Osteoblast (primary cell): ENCODE data around the gene CERKL. TPM values are rescaled to one million over a fixed set of nuclear protein-coding genes. Genes with fewer than 3 reads are reported as not detected.

ENCODE experiments used
- DNase-seq: peaks from one replicate; pipeline ENCODE4 v3.0.0; 2011; ENCODE audit warnings: low spot score, mixed read lengths; ENCODE audit not compliant: insufficient read length; ENCODE audit errors: missing footprints
- H2AFZ ChIP-seq: 2 replicates; pipeline ENCODE4 v1.6.0; 2011; ENCODE audit warnings: mild to moderate bottlenecking, low read length
- H3K27ac ChIP-seq: 2 replicates; pipeline ENCODE4 v1.5.1; 2011; ENCODE audit warnings: mild to moderate bottlenecking, low read depth, low read length, moderate library complexity
- H3K27me3 ChIP-seq: 2 replicates; pipeline ENCODE4 v1.6.0; 2012; ENCODE audit warnings: mild to moderate bottlenecking, control low read depth, inconsistent platforms, low read length, moderate library complexity; ENCODE audit not compliant: insufficient read depth
- H3K36me3 ChIP-seq: 2 replicates; pipeline ENCODE4 v1.5.1; 2011; ENCODE audit warnings: mild to moderate bottlenecking, low read length, control low read depth, moderate library complexity; ENCODE audit not compliant: insufficient read depth
- H3K4me1 ChIP-seq: 2 replicates; pipeline ENCODE4 v1.5.1; 2011; ENCODE audit warnings: mild to moderate bottlenecking, low read length, control low read depth, moderate library complexity; ENCODE audit not compliant: insufficient read depth
- H3K4me2 ChIP-seq: 2 replicates; pipeline ENCODE4 v1.6.0; 2011; ENCODE audit warnings: mild to moderate bottlenecking, low read length; ENCODE audit not compliant: insufficient read depth
- H3K4me3 ChIP-seq: fragments of 200-600 bp; sonication (generic); 3 replicates; pipeline ENCODE4 v1.5.1; 2012; ENCODE audit warnings: mild to moderate bottlenecking, low read length, inconsistent platforms; ENCODE audit not compliant: insufficient read depth
- H3K79me2 ChIP-seq: 2 replicates; pipeline ENCODE4 v1.6.0; 2012; ENCODE audit warnings: mild to moderate bottlenecking, low read length, control low read depth, inconsistent platforms; ENCODE audit not compliant: insufficient read depth
- H3K9me3 ChIP-seq: 2 replicates; pipeline ENCODE4 v1.5.1; 2011; ENCODE audit warnings: low read depth, low read length, control low read depth
- H4K20me1 ChIP-seq: 2 replicates; pipeline ENCODE4 v1.6.0; 2012; ENCODE audit warnings: mild to moderate bottlenecking, low read length, control low read depth; ENCODE audit not compliant: insufficient read depth
- CTCF ChIP-seq: IDR thresholded peaks from 2 replicates; pipeline ENCODE4 v1.5.1; 2011; ENCODE audit warnings: mild to moderate bottlenecking, low read depth, low read length, moderate library complexity; ENCODE audit errors: extremely low read depth
- total RNA-seq: library from RNA; depleted of rRNA; stranded (reverse); fragments of >200 nt; gene quantifications from 2 replicates; pipeline ENCODE4 v1.2.3, GENCODE V29; 2012

Gene CERKL
- total RNA-seq, 1 donor: not detected

GRCh38 chr2:181528441-181528840 is 128.5 kb downstream of the CERKL start:
- no peak overlapping the region for H3K4me2 ChIP-seq
- H3K27me3 ChIP-seq: no peaks in the 10 kb centered on the region
- no peak for TF ChIP-seq CTCF
- no peak overlapping the region for H2AFZ ChIP-seq
- no peaks in the 10 kb centered on the region for H4K20me1 ChIP-seq
- no peaks in the 10 kb centered on the region for H3K9me3 ChIP-seq
- H3K36me3 ChIP-seq: no peaks in the 10 kb centered on the region
- H3K4me3 ChIP-seq: no peak overlapping the region
- H3K4me1 ChIP-seq: no peaks in the 10 kb centered on the region
- no peaks in the 10 kb centered on the region for H3K79me2 ChIP-seq
- DNase-seq: peak; percentile 43
- no peak overlapping the region for H3K27ac ChIP-seq

DNA sequence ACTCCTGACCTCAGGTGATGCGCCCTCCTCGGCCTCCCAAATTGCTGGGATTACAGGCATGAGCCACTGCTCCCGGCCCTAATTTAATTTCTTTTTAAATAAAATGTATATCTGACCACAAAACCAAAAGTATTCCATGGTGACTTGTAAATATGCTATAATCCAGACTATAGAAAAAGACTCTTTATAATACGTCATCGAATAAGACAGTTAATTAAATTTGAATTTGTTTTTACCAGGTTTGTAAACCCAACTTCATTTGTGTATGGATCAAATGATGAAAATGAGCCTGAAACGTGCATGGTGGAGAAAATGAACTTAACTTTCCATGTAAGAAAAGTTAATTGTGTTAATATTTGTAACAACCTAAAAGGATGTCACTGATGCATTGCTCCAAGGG is 129.8 kb downstream of the CERKL start:
- H3K79me2 ChIP-seq: no peaks in the 10 kb centered on the region
- no peak overlapping the region for H2AFZ ChIP-seq
- TF ChIP-seq CTCF: no peak
- H4K20me1 ChIP-seq: no peaks in the 10 kb centered on the region
- no peak for DNase-seq
- no peak overlapping the region for H3K27ac ChIP-seq
- H3K4me2 ChIP-seq: no peak overlapping the region
- no peak overlapping the region for H3K4me3 ChIP-seq
- H3K27me3 ChIP-seq: no peaks in the 10 kb centered on the region
- no peaks in the 10 kb centered on the region for H3K9me3 ChIP-seq
- no peaks in the 10 kb centered on the region for H3K36me3 ChIP-seq
- H3K4me1 ChIP-seq: no peaks in the 10 kb centered on the region

DNA sequence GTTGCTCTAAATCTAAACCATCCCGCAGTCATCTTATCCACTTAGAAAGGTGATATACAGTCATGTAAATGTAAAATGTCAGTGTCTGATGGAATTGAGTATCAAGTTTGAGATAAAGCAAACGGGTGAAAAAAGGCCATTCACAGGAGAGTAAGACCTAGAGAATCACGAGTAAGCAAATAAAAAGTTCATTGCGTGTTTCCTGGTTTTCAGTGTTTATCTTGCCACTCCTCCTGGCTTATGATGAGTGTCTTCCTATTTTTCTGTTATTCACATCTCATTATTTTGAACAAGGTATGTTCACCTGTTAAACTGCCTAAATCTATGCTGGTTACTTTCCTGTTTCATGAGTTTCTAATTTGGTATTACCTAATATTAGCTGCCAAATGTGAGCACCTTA is 130.9 kb downstream of the CERKL start:
- TF ChIP-seq CTCF: no peak
- DNase-seq: no peak
- no peaks in the 10 kb centered on the region for H3K9me3 ChIP-seq
- no peaks in the 10 kb centered on the region for H3K79me2 ChIP-seq
- no peaks in the 10 kb centered on the region for H3K27me3 ChIP-seq
- no peak overlapping the region for H3K27ac ChIP-seq
- no peak overlapping the region for H3K4me2 ChIP-seq
- H3K36me3 ChIP-seq: no peaks in the 10 kb centered on the region
- H3K4me1 ChIP-seq: no peaks in the 10 kb centered on the region
- no peaks in the 10 kb centered on the region for H4K20me1 ChIP-seq
- no peak overlapping the region for H2AFZ ChIP-seq
- no peak overlapping the region for H3K4me3 ChIP-seq

- no peaks in the 10 kb centered on the region for H3K4me1 ChIP-seq
- H2AFZ ChIP-seq: no peak overlapping the region
These were observed 133.1 kb downstream of the CERKL start for GRCh38 chr2:181523756-181524155.

More at GRCh38 chr2:181523756-181524155, 133.1 kb downstream of the CERKL start:
- Histone ChIP-seq H3K9me3 (no peaks in the 10 kb centered on the region), H3K27me3 (no peaks in the 10 kb centered on the region), H3K36me3 (no peaks in the 10 kb centered on the region), H4K20me1 (no peaks in the 10 kb centered on the region), H3K27ac (no peak overlapping the region), H3K4me2 (no peak overlapping the region), H3K4me3 (no peak overlapping the region), H3K79me2 (no peaks in the 10 kb centered on the region)
- no peak for TF ChIP-seq CTCF
- DNase-seq: no peak
